ENCODE data around the gene SIX3.

SIX3 gene

DNA sequence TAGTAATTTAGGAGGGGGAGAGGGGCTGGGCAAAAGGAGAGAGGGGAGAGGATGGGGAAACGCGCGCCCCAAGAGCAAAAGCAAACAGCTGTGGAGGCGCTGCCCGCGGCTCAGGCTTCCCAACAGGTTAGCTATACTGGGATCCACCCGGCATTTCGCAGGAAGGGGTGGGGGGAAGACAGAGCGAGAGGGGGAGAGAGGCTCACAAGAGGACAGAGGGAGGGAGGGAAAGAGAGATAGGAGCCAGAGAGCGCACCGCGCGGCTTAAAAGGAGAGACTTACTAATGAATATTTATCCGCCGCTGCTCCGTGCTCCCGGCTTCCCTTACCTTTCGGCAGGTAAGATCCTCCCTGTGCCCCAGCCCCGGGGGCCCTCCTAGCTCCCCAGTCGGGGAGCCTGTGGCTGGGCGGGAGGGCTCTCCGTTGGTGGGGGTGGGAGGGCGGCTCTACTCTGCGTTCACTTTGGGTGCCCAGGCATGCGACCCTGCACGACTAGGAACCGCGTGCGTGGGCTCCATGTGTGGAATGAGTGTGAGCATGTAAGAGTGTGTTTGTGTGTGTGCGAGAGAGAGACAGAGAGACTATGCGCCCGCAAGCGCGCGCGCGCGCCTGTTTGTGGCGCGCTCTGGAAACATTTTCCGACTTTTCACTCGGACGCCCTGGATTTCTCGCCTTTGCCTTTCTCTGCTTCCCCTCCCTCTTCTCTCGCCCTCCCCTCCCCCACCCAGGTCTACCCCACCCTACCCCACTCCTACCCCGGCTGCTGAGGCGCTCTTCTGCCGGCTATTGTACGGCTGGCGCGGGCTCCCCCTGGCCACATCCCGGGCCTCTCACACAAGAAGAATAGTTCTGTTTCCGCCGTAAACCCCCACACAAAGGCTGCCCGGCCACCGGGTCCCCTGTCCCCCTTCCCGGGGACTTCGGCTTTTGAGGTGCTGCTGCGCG lies 7.2 kb upstream of the SIX3 start:
- Histone ChIP-seq H3K4ac (ENCODE audit: low read depth in 1 of 2, low read length in 2 of 2) (no peak overlapping the region), H3K14ac (ENCODE audit: low read length in 2 of 2) (no peak overlapping the region), H3K4me2 (ENCODE audit: low read length, poor library complexity, severe bottlenecking) (peak overlapping the region; percentile 40), H3K9me3 (ENCODE audit: control insufficient read depth, low read length) (no peaks in the 10 kb centered on the region), H3K18ac (ENCODE audit: low read depth in 1 of 2, low read length in 2 of 2) (no peak overlapping the region), H2BK15ac (ENCODE audit: low read depth, poor library complexity, severe bottlenecking) (no peak overlapping the region), H3K23ac (ENCODE audit: low read length in 2 of 2) (no peak overlapping the region), H3K36me3 (ENCODE audit: control insufficient read depth in 1 of 2, insufficient read depth in 2 of 2, low read depth in 1 of 2, low read length in 2 of 2) (no peaks in the 10 kb centered on the region), H4K8ac (ENCODE audit: low read length) (no peak overlapping the region), H3K27me3 (ENCODE audit: control insufficient read depth in 1 of 2, insufficient read depth in 1 of 2, low read length in 2 of 2) (peaks cover 92 to 94% of the 10 kb centered on the region in 2 experiments), H3K27ac (ENCODE audit: low read length, poor library complexity, severe bottlenecking) (no peak overlapping the region), H2BK5ac (ENCODE audit: low read depth, low read length, poor library complexity, severe bottlenecking) (no peak overlapping the region), H4K91ac (ENCODE audit: low read length) (no peak overlapping the region), H2AK5ac (ENCODE audit: low read length, severe bottlenecking) (no peak overlapping the region), H3K9ac (ENCODE audit: low read length) (no peak overlapping the region), H2AFZ (ENCODE audit: low read depth, low read length) (no peak overlapping the region), H2BK120ac (ENCODE audit: low read depth, low read length) (no peak overlapping the region), H3K4me3 (ENCODE audit: insufficient read depth in 1 of 2, low read depth in 1 of 2, low read length in 2 of 2) (no peak overlapping the region), H2BK12ac (ENCODE audit: low read length in 2 of 2) (no peak overlapping the region), H3K4me1 (ENCODE audit: control insufficient read depth, insufficient read depth, low read depth, low read length) (peaks cover 34% of the 10 kb centered on the region), H3K79me1 (replicated peaks; ENCODE audit: low read length, poor library complexity, severe bottlenecking) (no peaks in the 10 kb centered on the region)
- no peak for DNase-seq
- 3% methylated on average over 51 of the region's 60 CpGs for WGBS

GRCh38 chr2:44934983-44935728 lies 6.3 kb upstream of the SIX3 start:
- Histone ChIP-seq H2BK120ac (ENCODE audit: low read depth, low read length) (no peak overlapping the region), H3K18ac (ENCODE audit: low read depth in 1 of 2, low read length in 2 of 2) (no peak overlapping the region), H2BK15ac (ENCODE audit: low read depth, poor library complexity, severe bottlenecking) (no peak overlapping the region), H3K23ac (ENCODE audit: low read length in 2 of 2) (no peak overlapping the region), H3K36me3 (ENCODE audit: control insufficient read depth in 1 of 2, insufficient read depth in 2 of 2, low read depth in 1 of 2, low read length in 2 of 2) (no peaks in the 10 kb centered on the region), H3K79me1 (replicated peaks; ENCODE audit: low read length, poor library complexity, severe bottlenecking) (no peaks in the 10 kb centered on the region), H3K27me3 (ENCODE audit: control insufficient read depth in 1 of 2, insufficient read depth in 1 of 2, low read length in 2 of 2) (peaks cover 94 to 95% of the 10 kb centered on the region in 2 experiments), H2BK12ac (ENCODE audit: low read length in 2 of 2) (no peak overlapping the region), H2AFZ (ENCODE audit: low read depth, low read length) (no peak overlapping the region), H3K4ac (ENCODE audit: low read depth in 1 of 2, low read length in 2 of 2) (no peak overlapping the region), H3K4me1 (ENCODE audit: control insufficient read depth, insufficient read depth, low read depth, low read length) (peaks cover 29% of the 10 kb centered on the region), H2AK5ac (ENCODE audit: low read length, severe bottlenecking) (no peak overlapping the region), H2BK5ac (ENCODE audit: low read depth, low read length, poor library complexity, severe bottlenecking) (no peak overlapping the region), H3K9me3 (ENCODE audit: control insufficient read depth, low read length) (no peaks in the 10 kb centered on the region), H3K14ac (ENCODE audit: low read length in 2 of 2) (no peak overlapping the region), H4K8ac (ENCODE audit: low read length) (no peak overlapping the region), H3K9ac (ENCODE audit: low read length) (no peak overlapping the region), H3K4me2 (ENCODE audit: low read length, poor library complexity, severe bottlenecking) (peak overlapping the region; percentile 74), H3K27ac (ENCODE audit: low read length, poor library complexity, severe bottlenecking) (no peak overlapping the region), H4K91ac (ENCODE audit: low read length) (no peak overlapping the region), H3K4me3 (ENCODE audit: insufficient read depth in 1 of 2, low read depth in 1 of 2, low read length in 2 of 2) (peak overlapping the region in 1 of 2 experiments; percentile 53)
- WGBS: under 1% methylated on average over 40 of the region's 48 CpGs
- no peak for DNase-seq

- Histone ChIP-seq H2AK5ac (ENCODE audit: low read length, severe bottlenecking) (no peak overlapping the region), H2BK120ac (ENCODE audit: low read depth, low read length) (no peak overlapping the region), H3K4me2 (ENCODE audit: low read length, poor library complexity, severe bottlenecking) (no peak overlapping the region), H3K4ac (ENCODE audit: low read depth in 1 of 2, low read length in 2 of 2) (no peak overlapping the region), H3K36me3 (ENCODE audit: control insufficient read depth in 1 of 2, insufficient read depth in 2 of 2, low read depth in 1 of 2, low read length in 2 of 2) (no peaks in the 10 kb centered on the region), H3K9ac (ENCODE audit: low read length) (no peak overlapping the region), H3K79me1 (replicated peaks; ENCODE audit: low read length, poor library complexity, severe bottlenecking) (no peaks in the 10 kb centered on the region), H2BK15ac (ENCODE audit: low read depth, poor library complexity, severe bottlenecking) (no peak overlapping the region), H3K27ac (ENCODE audit: low read length, poor library complexity, severe bottlenecking) (no peak overlapping the region), H3K18ac (ENCODE audit: low read depth in 1 of 2, low read length in 2 of 2) (no peak overlapping the region), H2BK12ac (ENCODE audit: low read length in 2 of 2) (no peak overlapping the region), H3K9me3 (ENCODE audit: control insufficient read depth, low read length) (no peaks in the 10 kb centered on the region), H3K4me1 (ENCODE audit: control insufficient read depth, insufficient read depth, low read depth, low read length) (peaks cover 27% of the 10 kb centered on the region), H4K91ac (ENCODE audit: low read length) (no peak overlapping the region), H3K27me3 (ENCODE audit: control insufficient read depth in 1 of 2, insufficient read depth in 1 of 2, low read length in 2 of 2) (peaks cover 94 to 95% of the 10 kb centered on the region in 2 experiments), H4K8ac (ENCODE audit: low read length) (no peak overlapping the region), H2BK5ac (ENCODE audit: low read depth, low read length, poor library complexity, severe bottlenecking) (no peak overlapping the region), H3K14ac (ENCODE audit: low read length in 2 of 2) (no peak overlapping the region), H2AFZ (ENCODE audit: low read depth, low read length) (no peak overlapping the region), H3K23ac (ENCODE audit: low read length in 2 of 2) (no peak overlapping the region), H3K4me3 (ENCODE audit: insufficient read depth in 1 of 2, low read depth in 1 of 2, low read length in 2 of 2) (no peak overlapping the region)
- DNase-seq: no peak
- WGBS: 0% methylated on average over 24 of the region's 27 CpGs
These were observed 5.8 kb upstream of the SIX3 start for GRCh38 chr2:44935729-44936098.

DNA sequence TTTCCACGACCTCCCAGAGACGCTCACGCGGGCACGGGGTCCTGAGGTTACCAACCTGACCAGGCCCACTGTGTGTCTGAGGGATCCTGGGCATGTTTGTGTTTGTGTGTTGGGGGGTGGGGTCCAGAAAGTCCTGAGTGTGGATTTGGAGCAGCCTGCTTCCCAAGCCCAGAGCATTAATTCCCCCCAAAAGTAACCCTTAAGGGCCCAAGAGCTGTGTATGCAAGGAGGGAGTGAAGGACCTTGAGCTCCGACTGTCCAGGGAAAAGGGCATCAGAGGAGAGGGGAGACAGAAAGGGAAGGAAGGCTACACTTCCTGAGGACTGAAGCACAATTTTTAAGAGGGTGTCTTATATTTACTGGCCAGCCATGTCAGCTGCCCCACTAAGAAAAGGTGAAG lies 5.2 kb upstream of the SIX3 start:
- Histone ChIP-seq H2BK120ac (ENCODE audit: low read depth, low read length) (no peak overlapping the region), H2BK12ac (ENCODE audit: low read length in 2 of 2) (no peak overlapping the region), H3K14ac (ENCODE audit: low read length in 2 of 2) (no peak overlapping the region), H3K9ac (ENCODE audit: low read length) (no peak overlapping the region), H2AFZ (ENCODE audit: low read depth, low read length) (no peak overlapping the region), H3K23ac (ENCODE audit: low read length in 2 of 2) (no peak overlapping the region), H3K79me1 (replicated peaks; ENCODE audit: low read length, poor library complexity, severe bottlenecking) (no peaks in the 10 kb centered on the region), H2AK5ac (ENCODE audit: low read length, severe bottlenecking) (no peak overlapping the region), H3K27ac (ENCODE audit: low read length, poor library complexity, severe bottlenecking) (no peak overlapping the region), H3K4me2 (ENCODE audit: low read length, poor library complexity, severe bottlenecking) (no peak overlapping the region), H3K36me3 (ENCODE audit: control insufficient read depth in 1 of 2, insufficient read depth in 2 of 2, low read depth in 1 of 2, low read length in 2 of 2) (no peaks in the 10 kb centered on the region), H3K18ac (ENCODE audit: low read depth in 1 of 2, low read length in 2 of 2) (no peak overlapping the region), H4K8ac (ENCODE audit: low read length) (no peak overlapping the region), H3K4me1 (ENCODE audit: control insufficient read depth, insufficient read depth, low read depth, low read length) (peaks cover 27% of the 10 kb centered on the region), H3K4ac (ENCODE audit: low read depth in 1 of 2, low read length in 2 of 2) (no peak overlapping the region), H3K27me3 (ENCODE audit: control insufficient read depth in 1 of 2, insufficient read depth in 1 of 2, low read length in 2 of 2) (peaks cover 94 to 95% of the 10 kb centered on the region in 2 experiments), H3K4me3 (ENCODE audit: insufficient read depth in 1 of 2, low read depth in 1 of 2, low read length in 2 of 2) (no peak overlapping the region), H2BK15ac (ENCODE audit: low read depth, poor library complexity, severe bottlenecking) (no peak overlapping the region), H2BK5ac (ENCODE audit: low read depth, low read length, poor library complexity, severe bottlenecking) (no peak overlapping the region), H3K9me3 (ENCODE audit: control insufficient read depth, low read length) (no peaks in the 10 kb centered on the region), H4K91ac (ENCODE audit: low read length) (no peak overlapping the region)
- 1% methylated on average over 6 of the region's 6 CpGs for WGBS
- DNase-seq: no peak
